ENCODE data around the gene RBM47. TPM values are rescaled to one million over a fixed set of nuclear protein-coding genes. Genes with fewer than 3 reads are reported as not detected.

Gene RBM47
- total and polyA plus RNA-seq, 2 donors (not counting 1 experiment from before 2014, with no cell fraction given): 0.14 to 1.8 TPM

- TF ChIP-seq, protein P1, sequence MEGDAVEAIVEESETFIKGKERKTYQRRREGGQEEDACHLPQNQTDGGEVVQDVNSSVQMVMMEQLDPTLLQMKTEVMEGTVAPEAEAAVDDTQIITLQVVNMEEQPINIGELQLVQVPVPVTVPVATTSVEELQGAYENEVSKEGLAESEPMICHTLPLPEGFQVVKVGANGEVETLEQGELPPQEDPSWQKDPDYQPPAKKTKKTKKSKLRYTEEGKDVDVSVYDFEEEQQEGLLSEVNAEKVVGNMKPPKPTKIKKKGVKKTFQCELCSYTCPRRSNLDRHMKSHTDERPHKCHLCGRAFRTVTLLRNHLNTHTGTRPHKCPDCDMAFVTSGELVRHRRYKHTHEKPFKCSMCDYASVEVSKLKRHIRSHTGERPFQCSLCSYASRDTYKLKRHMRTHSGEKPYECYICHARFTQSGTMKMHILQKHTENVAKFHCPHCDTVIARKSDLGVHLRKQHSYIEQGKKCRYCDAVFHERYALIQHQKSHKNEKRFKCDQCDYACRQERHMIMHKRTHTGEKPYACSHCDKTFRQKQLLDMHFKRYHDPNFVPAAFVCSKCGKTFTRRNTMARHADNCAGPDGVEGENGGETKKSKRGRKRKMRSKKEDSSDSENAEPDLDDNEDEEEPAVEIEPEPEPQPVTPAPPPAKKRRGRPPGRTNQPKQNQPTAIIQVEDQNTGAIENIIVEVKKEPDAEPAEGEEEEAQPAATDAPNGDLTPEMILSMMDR (conservative IDR thresholded peaks at IDR 0.05 in 1 of 2, IDR thresholded peaks at IDR 0.05 in 1 of 2; ENCODE audit: low read depth in 1 of 2, low read length in 2 of 2): no peak
- no peak for TF ChIP-seq EZH2 (IDR thresholded peaks at IDR 0.05; ENCODE audit: low read length, missing control alignments)
- Histone ChIP-seq H3K79me2 (ENCODE audit: control insufficient read depth, insufficient read depth, low read length) (no peaks in the 10 kb centered on the region), H3K9ac (ENCODE audit: insufficient read depth, low read length) (no peak overlapping the region), H3K36me3 (ENCODE audit: control insufficient read depth, insufficient read depth, low read length) (no peaks in the 10 kb centered on the region), H4K20me1 (ENCODE audit: control insufficient read depth, extremely low read depth, insufficient read depth, low read length) (no peaks in the 10 kb centered on the region), H3K4me3 (replicated peaks in 1 of 4; ENCODE audit: control extremely low read depth in 1 of 4, insufficient read depth in 1 of 4, low read depth in 3 of 4, low read length in 4 of 4) (no peak overlapping the region), H3K4me2 (ENCODE audit: extremely low read depth, insufficient read depth, low read length) (no peak overlapping the region), H2AFZ (ENCODE audit: low read length) (no peak overlapping the region), H3K4me1 (ENCODE audit: control insufficient read depth, extremely low read depth, insufficient read depth, low read length) (no peaks in the 10 kb centered on the region), H3K9me3 (ENCODE audit: control insufficient read depth, insufficient read depth, low read depth, low read length) (no peaks in the 10 kb centered on the region), H3K27me3 (ENCODE audit: control insufficient read depth, insufficient read depth, low read length) (no peaks in the 10 kb centered on the region), H3K27ac (ENCODE audit: insufficient read depth, low read length) (no peak overlapping the region)
- no peak for DNase-seq (ENCODE audit: low read depth in 2 of 2)
Measured at GRCh38 chr4:40592034-40592433, 37.6 kb downstream of the RBM47 start.

DNA sequence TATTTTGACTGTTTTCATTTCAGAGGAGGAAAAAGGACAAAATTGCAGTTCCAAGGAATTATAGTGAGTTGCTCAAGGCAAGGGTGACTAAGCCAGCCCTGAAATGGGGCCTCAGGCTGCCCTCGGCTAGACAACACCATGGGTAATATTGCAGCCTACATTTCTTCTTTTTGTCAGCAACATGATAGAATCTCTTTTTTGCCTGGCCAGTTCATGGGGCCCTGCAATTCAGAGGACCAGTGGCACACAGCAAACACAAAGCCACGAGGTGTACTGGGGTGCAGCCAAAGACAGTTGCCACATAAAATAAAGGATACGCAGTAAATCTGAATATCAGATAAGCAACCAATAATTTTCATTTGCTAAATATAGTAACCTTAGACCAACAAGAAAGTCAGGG lies 41.8 kb downstream of the RBM47 start:
- H2AFZ ChIP-seq (ENCODE audit: low read length): no peak overlapping the region
- H3K4me3 ChIP-seq (replicated peaks in 1 of 4; ENCODE audit: control extremely low read depth in 1 of 4, insufficient read depth in 1 of 4, low read depth in 3 of 4, low read length in 4 of 4): no peak overlapping the region
- H3K27ac ChIP-seq (ENCODE audit: insufficient read depth, low read length): no peak overlapping the region
- H3K36me3 ChIP-seq (ENCODE audit: control insufficient read depth, insufficient read depth, low read length): no peaks in the 10 kb centered on the region
- H3K27me3 ChIP-seq (ENCODE audit: control insufficient read depth, insufficient read depth, low read length): peaks cover 3% of the 10 kb centered on the region
- no peak overlapping the region for H3K4me2 ChIP-seq (ENCODE audit: extremely low read depth, insufficient read depth, low read length)
- H3K79me2 ChIP-seq (ENCODE audit: control insufficient read depth, insufficient read depth, low read length): no peaks in the 10 kb centered on the region
- no peaks in the 10 kb centered on the region for H4K20me1 ChIP-seq (ENCODE audit: control insufficient read depth, extremely low read depth, insufficient read depth, low read length)
- TF ChIP-seq EZH2 (IDR thresholded peaks at IDR 0.05; ENCODE audit: low read length, missing control alignments): no peak
- TF ChIP-seq, protein P1 (conservative IDR thresholded peaks at IDR 0.05 in 1 of 2, IDR thresholded peaks at IDR 0.05 in 1 of 2; ENCODE audit: low read depth in 1 of 2, low read length in 2 of 2): no peak
- no peak overlapping the region for H3K9ac ChIP-seq (ENCODE audit: insufficient read depth, low read length)
- peak; percentile 55 to 69 for DNase-seq (ENCODE audit: low read depth in 2 of 2)
- no peaks in the 10 kb centered on the region for H3K4me1 ChIP-seq (ENCODE audit: control insufficient read depth, extremely low read depth, insufficient read depth, low read length)
- no peaks in the 10 kb centered on the region for H3K9me3 ChIP-seq (ENCODE audit: control insufficient read depth, insufficient read depth, low read depth, low read length)

DNA sequence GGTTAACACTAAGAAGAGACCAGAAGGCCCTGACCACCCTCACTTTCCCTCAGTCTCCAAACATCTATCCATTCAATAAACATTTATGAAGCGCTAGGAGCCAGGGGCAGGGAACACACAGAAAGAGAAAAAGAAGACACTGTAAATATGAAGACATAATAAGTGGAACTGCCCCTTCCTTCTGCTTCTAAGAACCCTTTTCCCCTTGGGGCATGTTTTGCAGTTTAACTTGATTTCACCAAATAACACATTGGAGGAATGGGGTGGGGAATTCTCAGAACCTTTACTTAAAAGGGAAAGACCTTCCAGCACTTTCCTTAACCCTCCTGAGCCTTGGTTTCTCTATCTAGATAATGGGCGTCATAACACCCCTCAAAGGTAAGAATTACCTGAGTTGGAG lies 42.3 kb downstream of the RBM47 start:
- no peak overlapping the region for H2AFZ ChIP-seq (ENCODE audit: low read length)
- H3K36me3 ChIP-seq (ENCODE audit: control insufficient read depth, insufficient read depth, low read length): no peaks in the 10 kb centered on the region
- no peak for TF ChIP-seq EZH2 (IDR thresholded peaks at IDR 0.05; ENCODE audit: low read length, missing control alignments)
- TF ChIP-seq, protein P1 (conservative IDR thresholded peaks at IDR 0.05 in 1 of 2, IDR thresholded peaks at IDR 0.05 in 1 of 2; ENCODE audit: low read depth in 1 of 2, low read length in 2 of 2): no peak
- no peak overlapping the region for H3K4me3 ChIP-seq (replicated peaks in 1 of 4; ENCODE audit: control extremely low read depth in 1 of 4, insufficient read depth in 1 of 4, low read depth in 3 of 4, low read length in 4 of 4)
- no peaks in the 10 kb centered on the region for H3K4me1 ChIP-seq (ENCODE audit: control insufficient read depth, extremely low read depth, insufficient read depth, low read length)
- H3K27ac ChIP-seq (ENCODE audit: insufficient read depth, low read length): no peak overlapping the region
- no peak for DNase-seq (ENCODE audit: low read depth in 2 of 2)
- no peaks in the 10 kb centered on the region for H3K79me2 ChIP-seq (ENCODE audit: control insufficient read depth, insufficient read depth, low read length)
- H3K4me2 ChIP-seq (ENCODE audit: extremely low read depth, insufficient read depth, low read length): no peak overlapping the region
- H3K9me3 ChIP-seq (ENCODE audit: control insufficient read depth, insufficient read depth, low read depth, low read length): no peaks in the 10 kb centered on the region
- H3K27me3 ChIP-seq (ENCODE audit: control insufficient read depth, insufficient read depth, low read length): peaks cover 3% of the 10 kb centered on the region
- H4K20me1 ChIP-seq (ENCODE audit: control insufficient read depth, extremely low read depth, insufficient read depth, low read length): no peaks in the 10 kb centered on the region
- H3K9ac ChIP-seq (ENCODE audit: insufficient read depth, low read length): no peak overlapping the region
